GM10847 (cell line): Measurements from ENCODE around the gene TBC1D5.

ENCODE experiments used
- POLR2A ChIP-seq: IDR thresholded peaks from 2 replicates; pipeline ENCODE4 v1.6.1; 2011; ENCODE audit not compliant: insufficient read length; ENCODE audit errors: extremely low read depth

TBC1D5 gene

GRCh38 chr3:17120115-17120514, 622.3 kb downstream of the TBC1D5 start:
- TF ChIP-seq POLR2A, result no peak

- no peak for TF ChIP-seq POLR2A
Observed at GRCh38 chr3:17119201-17120072, 623.0 kb downstream of the TBC1D5 start.

GRCh38 chr3:17118771-17119170, 623.7 kb downstream of the TBC1D5 start:
- no peak for TF ChIP-seq POLR2A

GRCh38 chr3:17116007-17116600, 626.3 kb downstream of the TBC1D5 start:
- no peak for TF ChIP-seq POLR2A

- no peak for TF ChIP-seq POLR2A
Observed at GRCh38 chr3:17115186-17115585, 627.2 kb downstream of the TBC1D5 start.

GRCh38 chr3:17111586-17111985, 630.8 kb downstream of the TBC1D5 start:
- TF ChIP-seq POLR2A, result no peak

- no peak for TF ChIP-seq POLR2A
Observed at GRCh38 chr3:17110660-17111396, 631.6 kb downstream of the TBC1D5 start.
